Colonic mucosa (tissue), 4 donors: ENCODE results near the gene ARHGAP22. TPM values are rescaled to one million over a fixed set of nuclear protein-coding genes. Genes with fewer than 3 reads are reported as not detected.

ENCODE experiments used
- DNase-seq: peaks from one replicate; pipeline ENCODE4 v3.0.0-alpha.2; 2020
- H3K27ac ChIP-seq: fragments of 200-600 bp; one replicate; pipeline ENCODE4 v1.8.0; 2021
- H3K27me3 ChIP-seq: fragments of 200-600 bp; one replicate; pipeline ENCODE4 v1.8.0; 2021
- H3K36me3 ChIP-seq: fragments of 200-600 bp; one replicate; pipeline ENCODE4 v1.8.0; 2021
- H3K4me1 ChIP-seq: fragments of 200-600 bp; one replicate; pipeline ENCODE4 v1.8.0; 2021; ENCODE audit warnings: mild to moderate bottlenecking
- H3K4me3 ChIP-seq: fragments of 200-600 bp; one replicate; pipeline ENCODE4 v1.8.0; 2021
- H3K9ac ChIP-seq, 2 donors: one replicate each; pipeline ENCODE4 v1.7.0; 2013; ENCODE audit warnings: control low read depth in 2 of 2, low read depth in 2 of 2, low read length in 2 of 2
- H3K9me3 ChIP-seq: fragments of 200-600 bp; one replicate; pipeline ENCODE4 v1.8.0; 2021
- intact Hi-C: fragments of 100-400 bp; cut with DNase I; formaldehyde crosslinking; loops from one replicate; pipeline ENCODE4 v1.14.1; 2022
- total RNA-seq, 2 donors: library from RNA; stranded (reverse); fragmentation: NEBNext Ultra II Directional in 1 of 2; extraction: Animal tissue kit (Norgen Biotek cat#: 25700) in 1 of 2; gene quantifications; one replicate each; pipeline ENCODE4 v1.2.1, GENCODE V29; 2021
- TF ChIP-seq, protein P1 (sequence below): fragments of 200-600 bp; IDR thresholded peaks from one replicate; pipeline ENCODE4 v1.8.0; 2022; ENCODE audit warnings: antibody characterized with exemption, mild to moderate bottlenecking
- donor health status: healthy.
- donor health status: DM: no; HTN: no; CAD: no.
- donor health status: DM: no; HTN: no; CAD: no.

Gene ARHGAP22
- total RNA-seq, 2 donors from 2014 or later, result 0.86 to 1.6 TPM

DNA sequence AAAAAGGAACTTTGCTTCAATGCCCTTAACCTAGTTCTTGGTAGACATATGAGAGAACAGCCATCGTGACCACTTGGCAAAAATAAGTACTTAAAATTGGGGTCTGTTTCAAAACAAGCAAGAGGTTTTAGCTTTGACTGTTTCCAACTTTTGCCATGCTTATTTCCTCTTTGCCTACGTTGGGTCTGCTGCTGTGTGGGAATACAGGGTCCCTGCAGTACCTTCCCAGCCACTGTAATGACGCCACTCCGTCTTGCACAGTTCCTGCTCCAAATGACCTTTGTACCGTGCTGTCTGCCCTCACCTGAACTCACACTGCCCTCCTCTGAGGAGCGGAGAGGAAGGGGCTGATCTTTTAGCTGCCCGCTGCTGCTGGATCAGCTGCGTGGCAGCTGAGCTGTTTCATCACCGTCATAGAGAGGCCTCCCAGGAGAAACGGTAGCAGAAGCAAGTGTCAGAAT, 165.3 kb downstream of the ARHGAP22 start:
- Histone ChIP-seq H3K9me3 (no peaks in the 10 kb centered on the region), H3K9ac (no peak overlapping the region), H3K4me3 (no peak overlapping the region), H3K27me3 (no peaks in the 10 kb centered on the region), H3K27ac (no peak overlapping the region), H3K4me1 (no peaks in the 10 kb centered on the region), H3K36me3 (no peaks in the 10 kb centered on the region)
- intact Hi-C loops, result no loop called here
- TF ChIP-seq, protein P1, sequence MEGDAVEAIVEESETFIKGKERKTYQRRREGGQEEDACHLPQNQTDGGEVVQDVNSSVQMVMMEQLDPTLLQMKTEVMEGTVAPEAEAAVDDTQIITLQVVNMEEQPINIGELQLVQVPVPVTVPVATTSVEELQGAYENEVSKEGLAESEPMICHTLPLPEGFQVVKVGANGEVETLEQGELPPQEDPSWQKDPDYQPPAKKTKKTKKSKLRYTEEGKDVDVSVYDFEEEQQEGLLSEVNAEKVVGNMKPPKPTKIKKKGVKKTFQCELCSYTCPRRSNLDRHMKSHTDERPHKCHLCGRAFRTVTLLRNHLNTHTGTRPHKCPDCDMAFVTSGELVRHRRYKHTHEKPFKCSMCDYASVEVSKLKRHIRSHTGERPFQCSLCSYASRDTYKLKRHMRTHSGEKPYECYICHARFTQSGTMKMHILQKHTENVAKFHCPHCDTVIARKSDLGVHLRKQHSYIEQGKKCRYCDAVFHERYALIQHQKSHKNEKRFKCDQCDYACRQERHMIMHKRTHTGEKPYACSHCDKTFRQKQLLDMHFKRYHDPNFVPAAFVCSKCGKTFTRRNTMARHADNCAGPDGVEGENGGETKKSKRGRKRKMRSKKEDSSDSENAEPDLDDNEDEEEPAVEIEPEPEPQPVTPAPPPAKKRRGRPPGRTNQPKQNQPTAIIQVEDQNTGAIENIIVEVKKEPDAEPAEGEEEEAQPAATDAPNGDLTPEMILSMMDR, result no peak
- peak; percentile 56 for DNase-seq

DNA sequence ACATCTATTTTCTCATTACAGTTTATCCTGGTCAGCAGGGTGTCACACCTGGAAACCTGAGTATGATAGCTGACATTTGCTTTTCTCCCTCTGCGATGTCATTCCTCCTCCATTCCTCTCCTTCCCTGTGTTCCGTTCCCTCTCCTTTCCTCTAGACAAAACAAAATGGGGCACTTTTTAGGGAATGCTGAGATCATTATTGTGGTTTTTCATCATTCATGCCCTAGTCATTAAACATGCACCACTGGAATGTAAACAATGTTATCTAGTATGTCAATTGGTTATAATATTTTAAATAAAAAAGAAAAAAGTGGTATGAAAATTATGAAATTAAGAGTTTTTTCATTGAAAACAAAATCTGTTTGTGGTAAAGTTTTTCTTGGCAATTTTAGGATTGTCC, 165.8 kb downstream of the ARHGAP22 start:
- H3K27ac ChIP-seq, result no peak overlapping the region
- H3K9me3 ChIP-seq, result no peaks in the 10 kb centered on the region
- DNase-seq, result no peak
- intact Hi-C loops, result no loop called here
- no peaks in the 10 kb centered on the region for H3K36me3 ChIP-seq
- no peak overlapping the region for H3K9ac ChIP-seq
- no peaks in the 10 kb centered on the region for H3K4me1 ChIP-seq
- no peaks in the 10 kb centered on the region for H3K27me3 ChIP-seq
- H3K4me3 ChIP-seq, result no peak overlapping the region
- TF ChIP-seq, protein P1, result no peak

DNA sequence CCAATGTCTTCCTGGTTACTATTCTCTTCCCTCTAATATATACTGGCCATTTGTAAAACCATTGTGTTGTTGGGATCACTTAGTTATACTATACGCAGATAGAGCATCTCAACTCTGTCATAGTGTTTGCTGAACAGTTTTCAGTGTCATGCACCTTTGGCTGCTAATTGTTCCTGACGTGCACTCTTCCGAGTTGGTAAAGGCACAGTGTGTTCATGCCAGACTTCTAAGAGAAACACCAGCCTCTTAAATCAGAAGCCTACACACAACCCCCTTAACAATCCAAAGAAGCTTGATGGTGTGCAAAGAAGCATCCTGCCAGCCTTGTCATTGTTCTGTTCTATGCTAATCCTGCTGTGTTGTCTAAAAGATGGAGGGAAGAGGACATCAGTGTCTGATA, 167.3 kb downstream of the ARHGAP22 start:
- intact Hi-C loops, result no loop called here
- no peaks in the 10 kb centered on the region for H3K9me3 ChIP-seq
- TF ChIP-seq, protein P1, result no peak
- H3K27me3 ChIP-seq, result no peaks in the 10 kb centered on the region
- H3K27ac ChIP-seq, result no peak overlapping the region
- no peak overlapping the region for H3K9ac ChIP-seq
- H3K4me1 ChIP-seq, result no peaks in the 10 kb centered on the region
- no peak for DNase-seq
- no peaks in the 10 kb centered on the region for H3K36me3 ChIP-seq
- H3K4me3 ChIP-seq, result no peak overlapping the region

DNA sequence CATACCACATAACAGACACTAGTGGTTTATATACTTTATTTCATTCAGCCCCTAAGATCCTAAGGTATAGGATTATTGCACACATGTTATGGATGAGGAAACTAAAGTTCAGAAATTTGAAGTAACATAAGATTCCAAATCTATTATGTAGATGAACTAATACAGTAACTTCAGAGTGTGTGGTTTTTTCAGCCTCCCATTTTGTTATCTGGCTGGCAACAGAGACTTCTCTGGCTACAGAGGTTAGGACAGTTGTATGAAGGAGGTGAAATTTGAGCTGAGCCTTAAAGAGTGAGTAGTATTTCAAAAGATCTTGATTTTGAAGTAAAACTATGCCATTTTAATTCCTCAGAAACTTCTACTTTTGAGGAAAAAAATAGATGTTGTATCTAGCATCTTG, 173.0 kb downstream of the ARHGAP22 start:
- no peak overlapping the region for H3K4me3 ChIP-seq
- DNase-seq, result no peak
- H3K27ac ChIP-seq, result no peak overlapping the region
- no peaks in the 10 kb centered on the region for H3K36me3 ChIP-seq
- TF ChIP-seq, protein P1, result no peak
- no peaks in the 10 kb centered on the region for H3K27me3 ChIP-seq
- intact Hi-C loops, result no loop called here
- no peaks in the 10 kb centered on the region for H3K4me1 ChIP-seq
- no peaks in the 10 kb centered on the region for H3K9me3 ChIP-seq
- no peak overlapping the region for H3K9ac ChIP-seq

DNA sequence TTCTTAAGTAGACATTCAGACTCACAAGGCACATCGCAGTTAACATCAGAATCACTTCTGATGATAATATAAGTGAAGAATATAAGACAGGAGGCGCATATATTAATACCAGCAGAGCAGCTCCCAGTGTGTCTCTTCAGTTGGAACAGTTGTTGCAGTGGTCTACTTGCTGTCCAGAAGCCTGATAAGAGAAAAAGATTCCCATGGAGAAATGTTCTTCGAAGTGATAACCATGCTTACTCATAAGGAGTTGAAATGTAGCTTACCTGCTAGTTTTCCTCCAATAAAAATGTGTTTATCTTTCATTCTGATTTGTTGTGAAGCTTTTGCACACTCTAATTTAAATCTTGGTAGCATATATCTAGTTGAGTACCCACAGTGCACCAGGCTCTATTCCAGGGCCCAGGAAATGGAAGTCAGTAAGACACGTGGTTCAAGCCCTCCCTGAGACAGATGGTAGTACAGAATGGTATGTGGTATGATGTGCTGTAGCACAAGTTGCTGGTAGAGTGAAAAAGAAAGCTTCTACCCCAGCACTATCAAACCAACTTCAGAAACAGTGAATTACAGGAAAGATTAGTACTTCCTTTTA, 174.4 kb downstream of the ARHGAP22 start:
- intact Hi-C loops, result no loop called here
- Histone ChIP-seq H3K9me3 (no peaks in the 10 kb centered on the region), H3K27ac (no peak overlapping the region), H3K27me3 (no peaks in the 10 kb centered on the region), H3K4me3 (no peak overlapping the region), H3K9ac (no peak overlapping the region), H3K36me3 (no peaks in the 10 kb centered on the region), H3K4me1 (no peaks in the 10 kb centered on the region)
- TF ChIP-seq, protein P1, result no peak
- DNase-seq, result no peak
